Endothelial cell of umbilical vein (primary cell): ENCODE measurements around the gene HSPBAP1.

Experiments used
- CTCF ChIP-seq, 2 donors: IDR thresholded peaks; 1 replicate in 1 of 2; 2 replicates in 1 of 2; pipeline ENCODE4 v1.5.1; 2011; ENCODE audit warnings: low read length in 2 of 2, mild to moderate bottlenecking in 2 of 2, moderate library complexity in 2 of 2, control low read depth in 1 of 2, inconsistent platforms in 1 of 2, low read depth in 1 of 2; ENCODE audit not compliant: insufficient read depth in 1 of 2; ENCODE audit errors: extremely low read depth in 1 of 2
- EZH2 ChIP-seq: IDR thresholded peaks from 2 replicates; pipeline ENCODE4 v1.6.1; 2012; ENCODE audit warnings: borderline replicate concordance, low read depth, mild to moderate bottlenecking, moderate library complexity, low read length, inconsistent platforms; ENCODE audit not compliant: severe bottlenecking
- FOS ChIP-seq: IDR thresholded peaks from 2 replicates; pipeline ENCODE4 v1.6.1; 2011; ENCODE audit warnings: mild to moderate bottlenecking, low read length, moderate library complexity, borderline replicate concordance; ENCODE audit not compliant: insufficient read depth
- GATA2 ChIP-seq: IDR thresholded peaks from 2 replicates; pipeline ENCODE4 v1.7.0; 2011; ENCODE audit warnings: low read depth, mild to moderate bottlenecking, moderate library complexity, mixed read lengths, low read length; ENCODE audit not compliant: insufficient read length, insufficient read depth
- JUN ChIP-seq: IDR thresholded peaks from 2 replicates; pipeline ENCODE4 v1.6.1; 2011; ENCODE audit warnings: borderline replicate concordance, low read depth; ENCODE audit not compliant: insufficient read length, insufficient read depth
- MAX ChIP-seq: IDR thresholded peaks from 2 replicates; pipeline ENCODE4 v1.6.1; 2011; ENCODE audit not compliant: insufficient read depth, insufficient read length
- MYC ChIP-seq: IDR thresholded peaks from one replicate; pipeline ENCODE4 v1.6.1; 2011; ENCODE audit warnings: mild to moderate bottlenecking, low read depth, low read length
- POLR2A ChIP-seq: IDR thresholded peaks from 2 replicates; pipeline ENCODE4 v1.6.1; 2012; ENCODE audit warnings: low read depth, mild to moderate bottlenecking, control low read depth, low read length
- POLR2AphosphoS5 ChIP-seq: IDR thresholded peaks from 2 replicates; pipeline ENCODE4 v1.6.1; 2012; ENCODE audit warnings: low read depth, mild to moderate bottlenecking, control low read depth, low read length, moderate library complexity; ENCODE audit not compliant: insufficient read depth

- TF ChIP-seq MYC: no peak
- TF ChIP-seq CTCF (IDR thresholded peaks at IDR 0.05; ENCODE audit: extremely low read depth in 1 of 2, insufficient read depth in 1 of 2, low read depth in 1 of 2, low read length in 2 of 2): no peak
- no peak for TF ChIP-seq POLR2A
- TF ChIP-seq POLR2AphosphoS5: no peak
- TF ChIP-seq MAX: no peak
- no peak for TF ChIP-seq EZH2
- TF ChIP-seq FOS: no peak
- no peak for TF ChIP-seq GATA2
- TF ChIP-seq JUN: no peak
Observed at GRCh38 chr3:122690096-122690495, 103.5 kb downstream of the HSPBAP1 start.
